ENCODE data around the gene SPART. TPM values are rescaled to one million over a fixed set of nuclear protein-coding genes. Genes with fewer than 3 reads are reported as not detected.
"Not testable (repeated sequence)": the region's sequence is repeated elsewhere in the genome, so short reads cannot be mapped to it uniquely, and the experiment has no call there.

SPART gene
- total and polyA plus RNA-seq, 2 donors from 2014 or later, result 47.8 to 66.1 TPM

DNA sequence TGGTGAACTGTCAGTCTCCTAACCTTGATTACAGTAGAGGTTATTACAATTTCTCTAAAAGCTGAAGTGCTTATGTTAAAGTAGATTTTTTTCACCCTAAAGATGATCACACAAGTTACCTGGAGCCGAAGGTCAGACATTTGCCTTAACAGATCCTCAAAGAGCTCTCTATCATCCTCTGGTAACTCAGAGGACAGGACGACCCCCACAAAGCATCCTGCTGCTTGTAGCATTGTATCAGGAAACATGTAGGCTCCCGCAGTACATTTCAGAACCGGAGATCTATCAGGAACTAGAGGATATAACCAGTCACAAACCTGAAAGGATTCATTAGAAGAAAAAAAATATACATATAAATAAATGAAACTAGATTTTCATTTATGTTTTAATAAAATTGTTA, 14.9 kb downstream of the SPART start:
- no peak for TF ChIP-seq CTCF (IDR thresholded peaks at IDR 0.05; ENCODE audit: borderline replicate concordance, extremely low read depth, insufficient read depth)
- H3K9me3 ChIP-seq (ENCODE audit: control insufficient read depth in 2 of 3, insufficient read depth in 1 of 3, low read length in 3 of 3), result no peaks in the 10 kb centered on the region
- H3K9ac ChIP-seq (ENCODE audit: low read length in 3 of 3), result no peak overlapping the region
- peaks cover 0 to 2% (median 0%) of the 10 kb centered on the region in 3 donors for H3K4me1 ChIP-seq (ENCODE audit: control insufficient read depth in 2 of 3, insufficient read depth in 2 of 3, low read depth in 1 of 3, low read length in 3 of 3)
- H3K27ac ChIP-seq (ENCODE audit: low read depth in 2 of 2, low read length in 2 of 2), result no peak overlapping the region
- FAIRE-seq (no peak), DNase-seq (no peak)
- no peaks in the 10 kb centered on the region for H3K27me3 ChIP-seq (ENCODE audit: control insufficient read depth, insufficient read depth, low read length)
- H3K4me3 ChIP-seq (ENCODE audit: low read length in 3 of 3), result no peak overlapping the region
- H3K36me3 ChIP-seq (ENCODE audit: control insufficient read depth in 2 of 3, insufficient read depth in 3 of 3, low read length in 3 of 3), result peaks cover 4 to 27% (median 16%) of the 10 kb centered on the region in 3 donors
- intact Hi-C loops (cut with DNase I), result no loop called here

DNA sequence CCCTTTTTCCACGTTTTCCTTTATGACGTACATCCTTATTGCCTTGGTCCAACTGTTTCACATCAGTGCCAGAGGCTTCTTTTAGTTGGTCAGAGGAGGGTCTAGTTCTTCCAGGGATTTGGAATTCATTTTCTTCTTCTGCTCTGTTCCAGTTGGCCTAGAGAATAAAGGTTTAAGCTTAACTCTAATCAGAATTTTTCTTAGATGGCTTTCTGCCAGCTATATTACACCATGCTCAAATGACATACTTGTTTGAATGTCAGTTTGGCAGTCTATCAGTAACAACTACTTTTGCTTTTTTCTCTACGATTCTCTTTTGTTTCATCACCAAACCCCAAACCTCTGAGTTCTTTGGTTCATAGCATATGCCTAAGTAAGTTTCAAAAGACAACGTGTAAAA, 16.8 kb downstream of the SPART start:
- Histone ChIP-seq H3K4me3 (ENCODE audit: low read length in 3 of 3) (no peak overlapping the region), H3K4me1 (ENCODE audit: control insufficient read depth in 2 of 3, insufficient read depth in 2 of 3, low read depth in 1 of 3, low read length in 3 of 3) (no peaks in the 10 kb centered on the region), H3K9ac (ENCODE audit: low read length in 3 of 3) (no peak overlapping the region), H3K27ac (ENCODE audit: low read depth in 2 of 2, low read length in 2 of 2) (no peak overlapping the region), H3K9me3 (ENCODE audit: control insufficient read depth in 2 of 3, insufficient read depth in 1 of 3, low read length in 3 of 3) (no peaks in the 10 kb centered on the region), H3K36me3 (ENCODE audit: control insufficient read depth in 2 of 3, insufficient read depth in 3 of 3, low read length in 3 of 3) (peaks cover 8 to 39% (median 18%) of the 10 kb centered on the region in 3 donors), H3K27me3 (ENCODE audit: control insufficient read depth, insufficient read depth, low read length) (no peaks in the 10 kb centered on the region)
- intact Hi-C loops (cut with DNase I), result no loop called here
- FAIRE-seq (no peak), DNase-seq (no peak)
- TF ChIP-seq CTCF (IDR thresholded peaks at IDR 0.05; ENCODE audit: borderline replicate concordance, extremely low read depth, insufficient read depth), result no peak

DNA sequence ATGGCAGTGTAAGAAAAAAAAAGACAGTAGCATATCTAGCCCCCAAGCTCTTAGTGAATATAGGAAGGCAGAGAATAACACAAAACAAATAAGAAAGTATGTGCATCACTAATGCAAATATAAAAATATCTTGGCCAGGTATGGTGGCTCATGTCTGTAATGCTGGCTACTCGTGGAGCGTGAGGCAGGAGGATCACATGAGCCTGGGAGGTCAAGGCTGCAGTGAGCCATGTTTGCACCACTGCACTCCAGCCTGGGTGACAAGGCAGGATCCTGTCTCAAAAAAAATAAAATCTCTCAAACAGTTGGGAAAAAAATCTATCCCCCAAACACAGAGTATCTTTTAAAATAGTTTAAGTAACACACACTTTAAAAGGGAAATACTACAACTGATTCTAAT, 17.4 kb downstream of the SPART start:
- Histone ChIP-seq H3K9me3 (ENCODE audit: control insufficient read depth in 2 of 3, insufficient read depth in 1 of 3, low read length in 3 of 3) (no peaks in the 10 kb centered on the region), H3K9ac (ENCODE audit: low read length in 3 of 3) (no peak overlapping the region), H3K4me3 (ENCODE audit: low read length in 3 of 3) (no peak overlapping the region), H3K4me1 (ENCODE audit: control insufficient read depth in 2 of 3, insufficient read depth in 2 of 3, low read depth in 1 of 3, low read length in 3 of 3) (no peaks in the 10 kb centered on the region), H3K27ac (ENCODE audit: low read depth in 2 of 2, low read length in 2 of 2) (no peak overlapping the region), H3K36me3 (ENCODE audit: control insufficient read depth in 2 of 3, insufficient read depth in 3 of 3, low read length in 3 of 3) (peaks cover 9 to 44% (median 23%) of the 10 kb centered on the region in 3 donors), H3K27me3 (ENCODE audit: control insufficient read depth, insufficient read depth, low read length) (no peaks in the 10 kb centered on the region)
- intact Hi-C loops (cut with DNase I), result no loop called here
- FAIRE-seq, result no peak
- no peak for TF ChIP-seq CTCF (IDR thresholded peaks at IDR 0.05; ENCODE audit: borderline replicate concordance, extremely low read depth, insufficient read depth)
- no peak for DNase-seq

GRCh38 chr13:36325912-36326311, 20.3 kb downstream of the SPART start:
- Histone ChIP-seq H3K4me3 (ENCODE audit: low read length in 3 of 3) (no peak overlapping the region), H3K4me1 (ENCODE audit: control insufficient read depth in 2 of 3, insufficient read depth in 2 of 3, low read depth in 1 of 3, low read length in 3 of 3) (no peaks in the 10 kb centered on the region), H3K27ac (ENCODE audit: low read depth in 2 of 2, low read length in 2 of 2) (no peak overlapping the region), H3K36me3 (ENCODE audit: control insufficient read depth in 2 of 3, insufficient read depth in 3 of 3, low read length in 3 of 3) (peaks cover 9 to 45% (median 27%) of the 10 kb centered on the region in 3 donors), H3K9ac (ENCODE audit: low read length in 3 of 3) (no peak overlapping the region), H3K9me3 (ENCODE audit: control insufficient read depth in 2 of 3, insufficient read depth in 1 of 3, low read length in 3 of 3) (no peaks in the 10 kb centered on the region), H3K27me3 (ENCODE audit: control insufficient read depth, insufficient read depth, low read length) (no peaks in the 10 kb centered on the region)
- TF ChIP-seq CTCF (IDR thresholded peaks at IDR 0.05; ENCODE audit: borderline replicate concordance, extremely low read depth, insufficient read depth), result no peak
- intact Hi-C loops (cut with DNase I), result no loop called here
- FAIRE-seq (no peak), DNase-seq (no peak)

DNA sequence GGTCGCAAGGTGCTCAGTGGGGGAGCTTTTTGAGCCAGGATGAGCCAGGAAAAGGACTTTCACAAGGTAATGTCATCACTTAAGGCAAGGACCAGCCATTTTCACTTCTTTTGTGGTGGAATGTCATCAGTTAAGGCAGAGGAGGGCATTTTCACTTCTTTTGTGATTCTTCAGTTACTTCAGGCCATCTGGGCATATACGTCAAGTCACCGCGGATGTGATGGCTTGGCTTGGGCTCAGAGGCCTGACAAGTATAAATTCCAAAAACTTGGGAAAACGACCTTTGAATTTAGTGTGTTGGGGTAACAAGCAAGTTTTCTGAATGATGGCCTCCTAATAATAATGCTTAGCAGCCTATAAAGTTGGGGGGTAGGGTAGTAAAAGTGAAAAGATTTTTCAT, 21.3 kb downstream of the SPART start:
- intact Hi-C loops (cut with DNase I); H3K27me3 ChIP-seq (ENCODE audit: control insufficient read depth, insufficient read depth, low read length): not testable (repeated sequence)
- peaks cover 9 to 45% (median 22%) of the 10 kb centered on the region in 3 donors for H3K36me3 ChIP-seq (ENCODE audit: control insufficient read depth in 2 of 3, insufficient read depth in 3 of 3, low read length in 3 of 3)

More for the DNA sequence above, 21.3 kb downstream of the SPART start:
- not testable (repeated sequence) for H3K4me3 ChIP-seq (ENCODE audit: low read length in 3 of 3); H3K27ac ChIP-seq (ENCODE audit: low read depth in 2 of 2, low read length in 2 of 2); H3K4me1 ChIP-seq (ENCODE audit: control insufficient read depth in 2 of 3, insufficient read depth in 2 of 3, low read depth in 1 of 3, low read length in 3 of 3); FAIRE-seq; H3K9ac ChIP-seq (ENCODE audit: low read length in 3 of 3); DNase-seq; H3K9me3 ChIP-seq (ENCODE audit: control insufficient read depth in 2 of 3, insufficient read depth in 1 of 3, low read length in 3 of 3)

Measured in kidney (tissue), 14 donors.